ENCODE measurements around the gene MZT2A. TPM values are rescaled to one million over a fixed set of nuclear protein-coding genes. Genes with fewer than 3 reads are reported as not detected.
"Not testable (repeated sequence)": the region's sequence is repeated elsewhere in the genome, so short reads cannot be mapped to it uniquely, and the experiment has no call there.

Gene MZT2A, protein sequence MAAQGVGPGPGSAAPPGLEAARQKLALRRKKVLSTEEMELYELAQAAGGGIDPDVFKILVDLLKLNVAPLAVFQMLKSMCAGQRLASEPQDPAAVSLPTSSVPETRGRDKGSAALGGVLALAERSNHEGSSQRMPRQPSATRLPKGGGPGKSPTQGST
- 42.2 TPM for polyA plus RNA-seq (ENCODE audit: insufficient read length)
- long read RNA-seq, donor 1, transcript MZT2A-201 (3 exons, 624 nt): major isoform, 85 of 108 reads
- long read RNA-seq, donor 1, partial matches to known transcripts: 18 of 108 reads
- long read RNA-seq, donor 1, other reads (novel, unspliced or antisense): 0 of 108 reads
- long read RNA-seq, donor 2, transcript MZT2A-201 (3 exons, 624 nt): major isoform, 75 of 88 reads
- long read RNA-seq, donor 2, partial matches to known transcripts: 11 of 88 reads
- long read RNA-seq, donor 2, other reads (novel, unspliced or antisense): 0 of 88 reads
- long read RNA-seq, donor 3, transcript MZT2A-201 (3 exons, 624 nt): major isoform, 35 of 49 reads
- long read RNA-seq, donor 3, partial matches to known transcripts: 12 of 49 reads
- long read RNA-seq, donor 3, other reads (novel, unspliced or antisense): 0 of 49 reads
- long read RNA-seq, donor 4, transcript MZT2A-201 (3 exons, 624 nt): major isoform, 12 of 18 reads
- long read RNA-seq, donor 4, partial matches to known transcripts: 5 of 18 reads
- long read RNA-seq, donor 4, other reads (novel, unspliced or antisense): 0 of 18 reads
- long read RNA-seq, donor 5, transcript MZT2A-201 (3 exons, 624 nt): major isoform, 114 of 199 reads
- long read RNA-seq, donor 5, partial matches to known transcripts: 78 of 199 reads
- long read RNA-seq, donor 5, other reads (novel, unspliced or antisense): 0 of 199 reads
- long read RNA-seq, donor 6, transcript MZT2A-201 (3 exons, 624 nt): major isoform, 91 of 122 reads
- long read RNA-seq, donor 6, partial matches to known transcripts: 22 of 122 reads
- long read RNA-seq, donor 6, other reads (novel, unspliced or antisense): 5 of 122 reads
- long read RNA-seq, donor 7, transcript MZT2A-201 (3 exons, 624 nt): major isoform, 77 of 108 reads
- long read RNA-seq, donor 7, partial matches to known transcripts: 24 of 108 reads
- long read RNA-seq, donor 7, other reads (novel, unspliced or antisense): 0 of 108 reads
- long read RNA-seq, donor 8, transcript MZT2A-201 (3 exons, 624 nt): major isoform, 18 of 26 reads
- long read RNA-seq, donor 8, partial matches to known transcripts: 5 of 26 reads
- long read RNA-seq, donor 8, other reads (novel, unspliced or antisense): 0 of 26 reads

DNA sequence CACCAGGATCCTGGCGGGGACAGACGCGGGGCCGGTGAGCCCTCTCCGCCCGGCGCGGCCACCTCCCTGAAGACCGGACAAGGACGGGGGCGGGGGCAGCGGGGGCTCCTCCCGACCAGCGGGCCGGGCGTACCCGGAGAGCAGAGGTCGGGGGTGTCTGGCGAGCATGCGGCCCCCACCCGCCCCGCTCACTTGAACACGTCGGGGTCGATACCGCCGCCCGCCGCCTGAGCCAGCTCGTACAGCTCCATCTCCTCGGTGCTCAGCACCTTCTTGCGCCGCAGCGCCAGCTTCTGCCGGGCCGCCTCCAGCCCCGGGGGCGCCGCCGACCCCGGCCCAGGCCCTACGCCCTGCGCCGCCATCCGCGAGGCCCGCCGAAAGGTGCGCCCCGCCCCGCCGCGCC, at the start of gene MZT2A:
Gene MZT2A (minus strand): TSS at position 383 of the 403 bp plus-strand sequence. CDS start 21 bp downstream, at position 362.
- DNase-seq: not testable (repeated sequence)

DNA sequence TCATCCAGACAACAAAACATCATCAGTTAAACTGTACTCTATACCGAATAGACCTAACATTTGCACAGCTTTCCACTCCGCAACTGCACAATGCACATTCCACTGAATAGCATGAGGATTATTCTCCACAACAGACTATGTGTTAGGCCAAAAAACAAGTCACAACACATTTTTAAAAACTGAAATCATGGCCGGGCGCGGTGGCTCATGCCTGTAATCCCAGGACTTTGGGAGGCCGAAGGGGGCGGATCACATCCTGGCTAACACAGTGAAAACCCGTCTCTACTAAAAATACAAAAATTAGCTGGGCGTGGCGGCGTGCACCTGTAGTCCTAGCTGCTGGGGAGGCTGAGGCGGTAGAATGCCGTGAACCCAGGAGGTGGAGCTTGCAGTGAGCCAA, 46.7 kb upstream of the MZT2A start:
- DNase-seq: not testable (repeated sequence)

DNA sequence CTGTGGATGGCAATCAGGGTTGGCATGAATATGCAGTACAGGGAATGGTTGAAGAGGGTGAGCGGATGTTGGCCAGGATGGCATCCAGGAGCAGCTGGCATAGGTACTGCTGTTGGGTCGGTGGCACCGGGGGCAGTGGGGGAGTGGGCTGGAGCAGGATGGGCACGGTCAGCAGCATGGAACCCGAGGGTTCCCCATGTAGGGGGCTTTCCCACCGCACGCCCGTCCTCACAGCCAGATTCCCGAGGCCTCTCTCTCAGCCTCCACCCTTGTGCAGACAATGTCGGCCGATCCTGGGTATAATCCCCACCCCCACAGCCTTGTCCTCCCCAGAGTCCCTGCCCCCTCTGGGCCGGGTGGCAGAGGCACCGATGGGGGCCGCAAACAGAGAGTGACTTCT, 44.6 kb upstream of the MZT2A start:
- not testable (repeated sequence) for DNase-seq

DNA sequence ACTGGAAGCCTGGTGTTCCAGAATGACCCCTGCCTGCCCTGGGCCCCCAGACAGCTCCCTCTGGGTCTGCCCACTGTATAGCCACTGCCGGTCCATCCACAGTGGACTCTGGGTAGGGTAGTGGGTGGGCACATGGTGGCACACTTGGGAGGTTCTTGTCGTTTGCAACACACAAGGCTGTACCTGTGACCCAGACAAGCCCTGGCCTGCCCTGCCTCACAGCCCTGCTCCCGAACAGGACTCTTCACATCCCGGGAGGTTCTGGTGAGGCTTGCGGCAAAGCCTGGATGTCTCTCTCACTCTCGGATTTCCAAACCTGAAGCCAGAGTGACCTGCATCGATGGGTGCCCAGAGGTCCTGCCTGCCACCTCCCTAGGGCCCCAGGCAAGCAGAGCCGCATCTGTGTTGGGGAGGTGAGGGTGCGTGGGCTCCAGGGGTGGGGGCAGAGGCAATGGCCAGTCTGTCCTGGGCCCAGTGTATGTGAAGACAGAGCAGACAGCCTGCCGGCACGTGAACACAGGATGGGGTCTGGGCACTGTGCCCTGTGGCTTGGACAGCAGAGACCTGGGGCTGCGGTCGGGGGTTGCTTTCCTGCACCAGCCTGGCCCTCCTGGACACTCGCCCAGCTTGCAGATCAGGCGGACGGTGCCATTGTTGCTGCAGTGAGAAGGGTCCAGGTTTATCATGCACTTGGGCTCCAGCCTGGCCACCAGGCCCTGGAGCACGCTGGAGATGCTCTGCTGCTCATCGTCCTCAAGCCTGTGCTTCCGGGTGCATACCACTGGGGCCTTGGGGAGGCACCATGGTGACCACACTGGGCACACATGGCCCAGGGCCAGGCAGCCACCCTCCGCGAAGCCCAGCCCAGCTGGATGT, 44.0 kb upstream of the MZT2A start:
- not testable (repeated sequence) for DNase-seq

DNA sequence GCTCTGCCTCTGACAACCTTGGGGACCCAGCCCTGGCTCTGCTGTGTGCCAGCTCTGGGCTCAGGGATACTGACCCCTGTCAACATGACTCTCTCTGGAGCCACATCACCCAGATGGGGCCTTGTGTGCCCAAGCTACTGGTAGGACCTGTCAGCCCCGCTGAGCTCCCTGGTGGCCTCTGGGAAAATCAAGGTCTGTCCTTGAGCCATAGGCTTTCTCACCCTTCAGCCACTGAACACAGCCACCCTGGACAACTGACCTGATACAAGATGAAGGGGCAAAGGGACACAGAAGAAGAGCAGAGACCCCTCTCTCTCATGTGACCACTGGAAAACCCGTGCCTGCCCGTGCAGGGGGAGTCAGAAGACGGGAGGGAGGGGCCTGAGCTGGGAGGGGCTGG, 43.3 kb upstream of the MZT2A start:
- DNase-seq: no peak

DNA sequence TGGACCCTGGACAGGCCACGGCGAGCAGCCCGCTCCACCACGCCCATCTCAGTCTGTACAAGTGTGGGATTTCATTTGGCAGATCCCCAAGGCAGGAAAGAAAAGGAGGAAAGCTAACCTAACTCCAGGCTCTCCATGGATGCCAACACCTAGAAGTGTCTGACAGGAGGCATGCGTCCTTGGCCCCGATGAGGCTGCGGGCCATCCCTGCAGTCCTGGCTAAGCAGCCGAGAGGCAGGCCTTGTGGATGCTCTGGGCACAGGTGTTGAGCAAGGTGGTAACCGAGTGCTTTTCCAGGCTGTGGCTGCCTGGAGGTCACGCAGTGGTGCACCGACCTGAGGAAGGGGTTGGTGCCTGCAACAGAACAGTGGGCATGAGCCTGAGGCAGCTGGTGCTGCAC, 42.8 kb upstream of the MZT2A start:
- DNase-seq: not testable (repeated sequence)

DNA sequence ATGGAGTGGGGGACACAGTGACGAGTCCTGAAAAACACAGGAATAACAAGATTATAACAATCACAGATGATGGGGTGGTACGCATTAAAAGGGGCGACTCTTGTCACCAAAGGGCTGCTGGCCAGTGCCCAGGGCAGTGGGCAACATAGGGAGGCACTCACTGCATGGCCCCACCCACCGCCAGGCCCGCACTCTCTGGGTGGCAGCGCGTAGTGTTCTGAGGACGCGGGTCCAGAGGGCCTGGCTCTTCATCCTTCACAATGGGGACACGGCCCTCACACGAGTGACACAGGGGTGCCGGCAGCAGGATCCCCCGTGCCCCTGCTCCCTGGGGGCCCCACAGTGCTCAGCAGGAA, 42.1 kb upstream of the MZT2A start:
- not testable (repeated sequence) for DNase-seq

DNA sequence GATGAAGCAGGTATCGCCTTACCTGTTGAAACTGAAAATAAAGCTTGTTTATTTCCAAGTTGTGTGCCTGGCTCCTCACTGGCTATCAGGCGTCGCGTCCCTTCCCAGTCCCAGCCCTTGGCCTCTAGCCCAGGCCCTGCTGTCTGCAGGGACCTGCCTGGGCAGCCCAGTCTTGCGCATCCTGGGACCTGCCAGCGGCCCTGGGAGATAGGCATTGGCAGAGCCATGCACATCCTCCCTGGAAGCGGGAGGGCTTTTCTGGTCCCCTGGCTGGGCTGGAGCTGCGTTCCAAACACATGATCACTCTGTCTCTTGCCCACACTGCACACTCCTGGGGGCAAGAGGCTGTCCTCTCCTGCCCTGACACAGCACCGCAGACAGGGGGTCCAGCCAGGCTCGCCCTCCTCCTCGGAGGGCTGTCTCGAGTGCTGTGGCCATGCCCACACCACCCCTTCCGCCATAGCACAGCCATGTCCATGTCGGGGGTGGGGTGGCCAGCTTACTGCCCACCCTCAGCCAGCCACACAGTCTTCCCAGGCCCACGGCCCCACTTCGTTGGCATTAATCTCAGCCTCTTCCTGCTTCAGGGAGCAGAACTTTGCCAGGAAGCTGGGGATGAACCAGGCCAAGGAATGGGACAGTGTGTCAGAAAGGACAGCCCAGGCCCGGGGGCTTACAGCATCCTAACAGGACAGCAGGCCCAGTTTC, 41.6 kb upstream of the MZT2A start:
- DNase-seq: not testable (repeated sequence)

DNA sequence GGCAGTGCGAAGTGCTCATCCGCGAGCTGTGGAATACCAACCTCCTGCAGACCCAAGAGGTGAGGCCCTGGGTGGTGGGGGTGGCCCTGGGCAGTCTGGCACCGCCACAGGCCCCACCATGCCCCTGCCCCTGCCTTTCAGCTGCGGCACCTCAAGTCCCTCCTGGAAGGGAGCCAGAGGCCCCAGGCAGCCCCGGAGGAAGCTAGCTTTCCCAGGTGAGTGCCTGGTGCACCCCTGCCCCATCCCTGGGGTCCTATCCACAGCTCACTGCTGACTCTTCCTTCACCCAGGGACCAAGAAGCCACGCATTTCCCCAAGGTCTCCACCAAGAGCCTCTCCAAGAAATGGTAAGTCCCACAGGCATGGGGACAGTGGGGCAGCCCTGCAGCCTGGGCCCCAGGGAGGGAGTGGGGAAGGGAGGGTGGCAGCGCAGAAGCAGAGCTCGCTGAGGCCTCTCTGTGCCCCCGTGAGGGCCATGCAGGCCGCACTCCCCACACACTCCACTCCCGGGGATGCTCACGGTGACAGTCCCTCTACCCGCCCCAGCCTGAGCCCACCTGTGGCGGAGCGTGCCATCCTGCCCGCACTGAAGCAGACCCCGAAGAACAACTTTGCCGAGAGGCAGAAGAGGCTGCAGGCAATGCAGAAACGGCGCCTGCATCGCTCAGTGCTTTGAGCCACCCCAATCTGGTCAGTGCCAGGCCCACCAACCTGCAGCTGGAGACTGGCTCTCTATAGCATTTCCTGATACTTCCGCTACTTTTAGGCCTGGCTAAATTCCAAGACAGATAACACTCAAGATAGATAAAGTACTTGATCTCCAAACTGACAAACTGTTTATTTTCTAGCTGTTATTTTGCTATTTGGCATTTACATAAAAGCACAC, 40.8 kb upstream of the MZT2A start:
- DNase-seq: not testable (repeated sequence)

DNA sequence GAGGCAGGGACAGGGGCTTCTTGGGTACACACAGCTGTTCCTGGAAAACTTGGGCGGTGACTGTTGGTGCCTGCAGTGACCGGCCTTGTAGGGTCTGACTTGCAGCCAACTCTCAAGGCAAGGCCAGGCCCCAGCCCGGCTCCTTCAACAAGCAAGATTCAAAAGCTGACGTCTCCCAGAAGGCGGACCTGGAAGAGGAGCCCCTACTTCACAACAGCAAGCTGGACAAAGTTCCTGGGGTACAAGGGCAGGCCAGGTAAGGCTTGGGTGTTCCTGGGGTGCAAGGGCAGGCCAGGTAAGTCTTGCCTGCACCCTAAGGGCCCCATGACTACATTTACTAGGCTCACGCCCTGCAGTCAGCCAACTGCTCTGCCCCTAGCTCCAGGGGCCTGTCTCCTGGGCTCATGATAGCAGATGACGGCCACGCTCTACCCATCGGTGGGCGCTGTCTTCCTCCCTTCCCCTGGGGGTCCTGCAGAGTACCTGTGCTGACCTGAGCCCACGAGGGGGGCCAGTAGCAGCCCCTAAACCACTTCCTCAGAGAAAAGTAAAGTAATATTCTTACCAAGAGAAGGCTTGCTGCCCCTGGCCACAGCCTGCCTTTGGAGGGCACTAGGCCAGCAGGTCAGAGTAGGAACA, 39.5 kb upstream of the MZT2A start:
- DNase-seq: not testable (repeated sequence)

DNA sequence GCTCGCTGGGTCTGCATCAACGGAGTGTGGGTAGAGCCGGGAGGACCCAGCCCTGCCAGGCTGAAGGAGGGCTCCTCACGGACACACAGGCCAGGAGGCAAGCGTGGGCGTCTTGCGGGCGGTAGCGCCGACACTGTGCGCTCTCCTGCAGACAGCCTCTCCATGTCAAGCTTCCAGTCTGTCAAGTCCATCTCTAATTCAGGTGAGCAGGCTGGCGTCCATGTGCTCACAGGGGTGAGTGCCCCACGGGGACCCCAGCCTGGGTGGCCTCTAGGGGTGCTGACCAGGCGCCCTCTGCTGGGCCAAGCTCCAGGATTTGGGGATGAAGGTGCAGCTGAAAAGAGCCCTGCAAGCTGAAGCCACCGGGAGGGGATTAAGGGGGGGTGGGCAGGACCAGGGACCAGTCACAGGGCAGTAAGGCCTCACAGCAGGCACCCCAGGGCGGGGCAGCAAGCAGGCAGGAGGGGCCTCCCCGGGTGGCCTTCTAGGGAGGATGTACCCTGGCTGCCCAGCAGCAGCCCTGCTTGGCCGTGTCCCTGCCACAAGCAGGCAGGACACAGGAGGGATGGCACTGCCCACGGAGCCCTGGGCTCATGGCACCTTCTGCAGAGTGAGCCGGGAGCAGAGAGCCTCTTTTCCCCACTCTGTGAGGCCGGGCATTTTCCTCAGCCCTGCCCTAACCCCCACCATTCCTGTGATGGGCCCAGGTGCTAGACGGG, 38.6 kb upstream of the MZT2A start:
- not testable (repeated sequence) for DNase-seq

DNA sequence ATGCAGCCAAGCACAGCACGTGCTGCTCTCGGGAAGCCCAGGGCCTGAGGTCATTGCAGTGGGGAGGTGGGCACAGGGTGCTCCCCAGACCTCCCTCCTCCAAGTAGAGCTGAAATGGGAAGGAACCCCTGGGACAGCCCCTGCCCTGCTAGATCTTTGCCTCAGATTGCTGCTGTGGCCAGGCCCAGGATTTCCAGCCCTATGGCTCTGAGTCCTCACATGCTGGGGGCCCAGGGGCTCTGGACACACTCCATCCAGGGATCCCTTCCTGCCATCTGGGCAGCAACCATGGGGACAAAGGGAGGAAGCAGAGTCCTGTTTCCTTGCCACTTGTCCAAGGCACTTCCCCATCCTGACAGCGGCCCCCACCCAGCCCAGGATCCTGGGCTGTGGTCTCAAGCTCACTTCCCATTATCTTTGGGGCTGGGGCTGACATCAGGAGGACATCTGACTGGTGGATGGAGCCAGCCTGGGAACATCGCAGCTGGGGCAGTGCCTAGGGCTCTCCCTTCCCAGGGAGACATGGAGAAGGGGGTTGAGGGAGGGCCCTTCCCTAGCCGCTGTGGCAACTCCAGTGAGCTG, 37.8 kb upstream of the MZT2A start:
- DNase-seq: not testable (repeated sequence)

DNA sequence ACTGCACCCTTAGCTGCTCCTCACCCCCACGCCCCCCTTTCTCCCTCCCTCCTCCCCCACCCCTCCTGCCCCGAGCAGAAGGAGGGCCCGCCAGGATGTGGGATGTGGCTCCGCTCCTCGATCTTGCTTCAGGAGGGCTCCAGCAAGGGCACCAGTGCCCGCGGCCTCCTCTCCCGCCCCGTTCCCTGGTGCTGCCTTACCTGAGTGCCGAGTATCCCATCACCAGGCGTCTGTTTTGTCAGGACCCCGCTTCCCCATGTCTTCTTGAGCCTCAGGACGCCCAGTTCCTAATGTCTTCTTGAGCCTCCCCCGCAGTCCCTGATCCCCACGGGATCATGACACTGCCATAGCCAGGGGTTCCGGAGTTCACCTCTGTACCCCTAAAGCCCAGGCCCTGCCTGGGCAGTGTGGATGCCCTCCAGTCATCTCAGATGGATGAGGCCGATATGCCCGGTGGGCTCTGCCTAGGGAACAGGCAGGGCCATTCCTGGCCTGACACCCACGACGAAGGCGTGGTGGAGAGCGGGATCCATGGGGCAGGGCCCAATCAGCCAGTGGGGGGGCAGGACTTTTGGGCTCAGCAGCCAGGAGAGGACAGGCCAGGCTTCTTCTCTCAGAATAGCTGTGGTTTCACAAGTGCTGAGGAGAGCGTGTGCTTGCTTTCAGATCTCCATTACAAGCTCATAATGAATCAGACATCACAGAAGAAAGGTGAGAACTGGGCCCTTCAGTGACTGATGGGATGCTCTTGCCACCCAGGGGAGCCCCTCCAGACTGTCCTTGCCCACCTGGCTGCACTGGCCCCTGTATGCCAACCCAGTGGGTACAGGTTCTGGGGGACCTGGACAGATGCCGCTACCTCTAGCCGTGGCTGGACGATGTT, 37.0 kb upstream of the MZT2A start:
- DNase-seq: not testable (repeated sequence)

DNA sequence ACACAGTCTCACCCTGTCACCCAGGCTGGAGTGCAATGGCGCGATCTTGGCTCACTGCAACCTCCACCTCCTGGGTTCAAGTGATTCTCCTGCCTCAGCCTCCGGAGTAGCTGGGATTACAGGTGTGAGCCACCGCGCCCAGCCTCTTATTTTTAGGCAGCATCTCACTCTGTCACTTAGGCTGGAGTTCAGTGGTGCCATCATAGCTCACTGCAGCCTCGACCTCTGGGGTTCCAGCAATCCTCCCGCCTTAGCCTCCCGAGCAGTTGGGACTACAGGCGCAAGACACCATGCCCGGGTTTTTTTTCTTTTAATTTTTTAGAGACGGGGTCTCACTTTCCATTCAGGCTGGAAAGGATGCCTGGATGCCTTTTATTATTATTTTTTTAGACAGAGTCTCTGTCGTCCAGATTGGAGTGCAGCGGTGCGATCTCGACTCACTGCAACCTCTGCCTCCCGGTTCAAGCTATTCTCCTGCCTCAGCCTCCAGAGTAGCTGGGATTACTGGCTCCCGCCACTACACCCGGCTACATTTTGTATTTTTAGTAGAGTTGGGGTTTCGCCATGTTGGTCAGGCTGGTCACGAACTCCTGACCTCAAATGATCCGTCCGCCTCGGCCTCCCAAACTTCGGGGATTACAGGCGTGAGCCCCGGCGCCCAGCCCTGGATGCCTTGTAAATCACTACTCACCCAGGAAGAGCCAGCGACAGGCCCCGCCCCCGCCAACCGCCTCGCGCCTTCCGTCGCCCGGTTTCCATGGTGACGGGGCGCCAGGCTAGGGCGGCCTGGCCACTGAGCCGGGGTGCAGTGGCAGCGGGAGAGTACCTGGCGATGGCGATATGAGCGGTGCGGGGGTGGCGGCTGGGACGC, 35.2 kb upstream of the MZT2A start, which contains the start of gene CCDC74A:
Gene CCDC74A (plus strand): TSS at position 758 of the 871 bp plus-strand sequence. CDS start 83 bp downstream, at position 841.
- DNase-seq: peak; percentile 41

DNA sequence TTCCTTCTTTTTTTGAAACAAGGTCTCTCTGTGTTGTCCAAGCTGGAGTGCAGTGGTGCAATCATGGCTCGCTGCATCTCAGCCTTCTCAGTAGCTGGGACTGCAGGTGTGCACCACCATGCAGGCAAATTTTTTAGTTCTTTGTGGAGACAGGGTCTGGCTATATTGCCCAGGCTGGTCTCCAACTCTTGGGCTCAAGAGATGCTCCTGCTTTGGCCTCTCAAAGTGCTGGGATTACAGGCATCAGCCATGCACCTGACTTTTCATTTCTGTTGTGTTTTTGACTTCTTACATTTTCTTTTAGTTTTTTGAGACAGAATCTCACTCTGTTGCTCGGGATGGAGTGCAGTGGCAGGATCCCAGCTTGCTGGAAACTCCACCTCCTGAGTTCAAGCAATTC, 33.1 kb upstream of the MZT2A start:
- not testable (repeated sequence) for DNase-seq
